Tibial nerve (tissue), 4 donors: ENCODE data around the gene HNRNPD.
"Not testable (repeated sequence)": the region's sequence is repeated elsewhere in the genome, so short reads cannot be mapped to it uniquely, and the experiment has no call there.

Experiments used
- EP300 ChIP-seq, 2 donors: sonication (generic); formaldehyde crosslinking; IDR thresholded peaks; one replicate each; pipeline ENCODE4 v1.6.1; 2017; ENCODE audit warnings: antibody characterized with exemption in 2 of 2, mild to moderate bottlenecking in 1 of 2
- POLR2A ChIP-seq, 2 donors: fragments of 450-650 bp; IDR thresholded peaks; one replicate each; pipeline ENCODE4 v1.6.1; 2017; ENCODE audit warnings: antibody characterized with exemption in 2 of 2, mild to moderate bottlenecking in 2 of 2, moderate library complexity in 2 of 2
- TF ChIP-seq, protein P1 (sequence below), 5 experiments: fragments of 200-600 bp in 3 of 5; fragments of 450-650 bp in 2 of 5; sonication (generic) in 3 of 5; IDR thresholded peaks; one replicate each; pipeline ENCODE4 v1.5.1; 2016 to 2019; ENCODE audit warnings: antibody characterized with exemption in 5 of 5, mild to moderate bottlenecking in 3 of 5, moderate library complexity in 2 of 5

DNA sequence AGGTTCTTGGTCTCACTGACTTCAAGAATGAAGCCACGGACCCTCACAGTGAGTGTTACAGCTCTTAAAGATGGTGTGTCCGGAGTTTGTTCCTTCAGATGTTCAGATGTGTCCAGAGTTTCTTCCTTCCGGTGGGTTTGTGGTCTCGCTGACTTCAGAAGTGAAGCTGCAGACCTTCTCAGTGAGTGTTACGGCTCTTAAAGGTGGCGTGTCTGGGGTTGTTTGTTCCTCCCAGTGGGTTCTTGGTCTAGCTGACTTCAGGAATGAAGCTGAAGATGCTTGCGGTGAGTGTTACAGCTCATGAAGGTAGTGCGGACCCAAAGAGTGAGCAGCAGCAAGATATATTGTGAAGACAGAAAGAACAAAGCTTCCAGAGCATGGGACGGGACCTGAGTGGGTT, 40.1 kb downstream of the HNRNPD start:
- TF ChIP-seq POLR2A, EP300 (IDR thresholded peaks at IDR 0.05): not testable (repeated sequence)
- TF ChIP-seq, protein P1, sequence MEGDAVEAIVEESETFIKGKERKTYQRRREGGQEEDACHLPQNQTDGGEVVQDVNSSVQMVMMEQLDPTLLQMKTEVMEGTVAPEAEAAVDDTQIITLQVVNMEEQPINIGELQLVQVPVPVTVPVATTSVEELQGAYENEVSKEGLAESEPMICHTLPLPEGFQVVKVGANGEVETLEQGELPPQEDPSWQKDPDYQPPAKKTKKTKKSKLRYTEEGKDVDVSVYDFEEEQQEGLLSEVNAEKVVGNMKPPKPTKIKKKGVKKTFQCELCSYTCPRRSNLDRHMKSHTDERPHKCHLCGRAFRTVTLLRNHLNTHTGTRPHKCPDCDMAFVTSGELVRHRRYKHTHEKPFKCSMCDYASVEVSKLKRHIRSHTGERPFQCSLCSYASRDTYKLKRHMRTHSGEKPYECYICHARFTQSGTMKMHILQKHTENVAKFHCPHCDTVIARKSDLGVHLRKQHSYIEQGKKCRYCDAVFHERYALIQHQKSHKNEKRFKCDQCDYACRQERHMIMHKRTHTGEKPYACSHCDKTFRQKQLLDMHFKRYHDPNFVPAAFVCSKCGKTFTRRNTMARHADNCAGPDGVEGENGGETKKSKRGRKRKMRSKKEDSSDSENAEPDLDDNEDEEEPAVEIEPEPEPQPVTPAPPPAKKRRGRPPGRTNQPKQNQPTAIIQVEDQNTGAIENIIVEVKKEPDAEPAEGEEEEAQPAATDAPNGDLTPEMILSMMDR (IDR thresholded peaks at IDR 0.05) = not testable (repeated sequence)
